GM19452 (cell line): ENCODE measurements around the gene CHML.
A peak's percentile ranks its signal among the peaks of the same experiment; 100 is the strongest.

Experiments
- ATAC-seq: cut with Tn5 transposase; IDR thresholded peaks from one replicate; pipeline ENCODE4 v1.9.1; 2021; ENCODE audit not compliant: unreplicated experiment

Gene CHML

DNA sequence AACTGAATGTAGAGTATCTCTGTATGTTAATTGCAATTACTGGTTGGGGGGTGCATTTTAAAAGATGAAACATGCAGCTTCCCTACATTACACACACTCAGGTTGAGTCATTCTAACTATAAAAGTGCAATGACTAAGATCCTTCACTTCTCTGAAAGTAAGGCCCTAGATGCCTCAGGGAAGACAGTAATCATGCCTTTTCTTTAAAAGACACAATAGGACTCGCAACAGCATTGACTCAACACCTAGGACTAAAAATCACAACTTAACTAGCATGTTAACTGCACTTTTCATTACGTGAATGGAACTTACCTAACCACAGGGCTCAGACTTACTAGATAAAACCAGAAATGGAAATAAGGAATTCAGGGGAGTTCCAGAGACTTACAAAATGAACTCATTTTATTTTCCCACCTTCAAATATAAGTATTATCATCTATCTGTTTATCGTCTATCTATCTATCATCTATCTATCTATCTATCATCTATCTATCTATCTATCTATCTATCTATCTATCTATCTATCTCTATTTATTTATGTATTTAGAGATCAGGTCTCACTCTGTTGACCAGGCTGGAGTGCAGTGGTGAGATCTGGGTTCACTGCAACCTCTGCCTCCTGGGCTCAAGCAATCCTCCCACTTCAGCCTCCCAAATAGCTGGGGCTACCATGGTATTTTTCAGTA is 47.8 kb downstream of the CHML start:
- ATAC-seq = peak; percentile 67

DNA sequence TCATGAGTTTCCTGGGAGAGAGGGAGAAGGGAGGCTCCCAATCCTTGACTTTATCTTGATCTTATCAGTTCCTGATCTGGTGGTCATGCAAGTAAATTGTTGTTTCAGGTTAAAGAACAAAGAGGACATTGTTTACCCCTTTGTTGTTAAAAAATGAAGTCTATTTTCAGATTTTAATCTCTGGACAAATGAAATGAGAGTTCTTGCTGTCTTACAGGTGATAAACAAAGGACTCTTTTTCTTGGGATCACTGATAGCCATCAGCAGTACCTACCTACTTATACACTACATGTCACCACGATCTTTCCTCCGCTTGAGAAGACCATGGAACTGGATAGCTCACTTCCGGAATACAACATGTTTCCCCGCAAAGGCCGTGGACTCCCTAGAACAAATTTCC is 48.4 kb downstream of the CHML start:
- ATAC-seq = no peak

DNA sequence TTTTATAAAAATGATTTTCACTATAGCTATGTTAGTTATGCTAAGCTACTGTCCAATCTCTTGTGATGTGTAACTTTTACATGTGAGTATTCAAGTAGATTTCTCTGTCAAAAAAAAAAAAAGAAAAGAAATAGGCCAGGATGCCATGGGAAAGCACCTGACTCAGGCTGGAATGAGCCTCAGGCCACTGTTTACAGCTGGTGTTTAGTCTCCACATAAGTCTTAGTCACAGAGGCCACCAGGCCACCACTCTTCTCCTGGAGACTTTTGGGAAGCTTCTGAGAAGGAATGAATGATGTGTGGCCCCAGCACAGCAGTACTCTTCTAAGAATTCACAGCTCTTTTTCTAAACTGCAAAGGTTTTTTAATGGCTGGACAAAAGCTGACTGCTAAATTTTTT is 48.9 kb downstream of the CHML start:
- ATAC-seq = no peak

GRCh38 chr1:241590719-241591118 is 49.5 kb downstream of the CHML start:
- ATAC-seq = no peak
